Superior temporal gyrus (tissue), 1 donor: ENCODE measurements around the gene ACAP3.

Source experiments
- DNase-seq: peaks from one replicate; pipeline ENCODE4 v3.0.0-alpha.2; 2016; ENCODE audit errors: extremely low spot score

Gene ACAP3

DNA sequence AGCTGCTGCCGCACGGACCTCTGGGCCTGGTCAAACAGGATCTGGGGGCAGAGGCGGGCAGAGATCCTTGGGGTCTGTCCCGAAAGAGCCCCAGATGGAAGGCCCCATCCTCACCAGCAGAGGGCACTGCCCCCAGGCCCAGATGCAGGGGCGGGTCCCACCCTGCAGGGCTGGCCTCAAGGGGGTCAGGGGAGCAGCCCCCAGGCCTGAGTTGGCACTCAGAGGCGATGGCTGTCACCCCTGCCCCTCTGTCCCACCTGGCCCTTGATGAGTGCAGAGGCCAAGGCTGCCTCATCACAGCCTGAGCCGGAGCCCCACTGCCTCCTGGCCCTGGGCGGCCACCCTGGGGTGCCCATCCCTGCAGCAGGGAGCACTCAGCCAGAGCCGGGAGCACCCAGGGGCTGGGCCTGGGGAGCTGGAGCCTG is 5.7 kb downstream of the ACAP3 start:
- DNase-seq = no peak

DNA sequence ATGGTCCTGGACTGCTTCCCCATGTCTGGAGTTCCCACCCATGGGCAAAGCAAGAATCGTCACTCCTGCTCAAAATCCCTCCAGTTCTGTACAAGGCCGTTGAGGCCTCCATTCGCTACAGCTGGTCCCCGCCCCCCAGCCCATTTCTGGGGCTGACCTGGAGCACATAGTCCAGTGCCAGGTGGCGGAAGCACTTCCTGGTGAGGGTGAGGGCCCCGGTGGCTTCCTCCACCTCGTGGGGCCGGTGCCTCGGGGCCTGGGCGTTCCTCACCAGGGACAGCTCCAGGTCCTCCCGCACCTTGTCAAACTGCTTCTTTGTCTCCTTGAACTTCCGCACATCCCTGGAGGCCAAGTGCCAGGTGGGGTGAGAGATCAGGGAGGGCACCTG is 7.4 kb downstream of the ACAP3 start:
- no peak for DNase-seq

DNA sequence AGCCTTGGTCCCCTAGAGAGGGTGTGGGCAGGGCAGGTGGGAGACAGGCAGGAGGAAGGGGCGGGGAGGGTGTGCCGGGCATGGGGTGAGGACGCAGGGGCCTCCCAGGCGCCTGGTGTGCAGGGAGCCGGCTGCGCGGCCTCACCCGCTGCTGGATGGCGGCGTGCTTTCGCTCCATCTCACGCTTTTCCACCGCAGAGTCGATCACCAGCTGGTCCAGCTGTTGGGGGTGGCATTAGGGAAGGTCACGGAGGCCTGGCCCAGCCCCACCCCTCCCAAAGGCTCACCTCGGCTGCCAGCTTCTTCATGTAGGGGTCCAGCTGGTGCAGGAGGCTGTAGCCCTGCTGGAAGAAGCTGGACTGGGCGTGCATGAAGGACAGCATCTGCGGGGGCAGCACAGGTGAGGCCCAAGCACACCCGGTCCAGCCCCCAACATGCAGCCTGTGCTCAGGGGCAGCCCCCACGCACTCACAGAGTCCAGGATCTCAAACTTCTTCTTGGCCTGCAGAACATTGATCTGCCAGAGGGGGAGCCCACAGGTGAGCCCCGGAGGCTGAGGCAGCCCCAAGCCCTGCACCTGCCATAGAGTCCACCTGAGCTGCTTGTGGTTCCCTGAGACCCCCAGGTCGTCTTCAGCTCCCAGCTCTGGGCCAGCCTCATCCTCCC is 7.9 kb downstream of the ACAP3 start:
- DNase-seq = no peak

DNA sequence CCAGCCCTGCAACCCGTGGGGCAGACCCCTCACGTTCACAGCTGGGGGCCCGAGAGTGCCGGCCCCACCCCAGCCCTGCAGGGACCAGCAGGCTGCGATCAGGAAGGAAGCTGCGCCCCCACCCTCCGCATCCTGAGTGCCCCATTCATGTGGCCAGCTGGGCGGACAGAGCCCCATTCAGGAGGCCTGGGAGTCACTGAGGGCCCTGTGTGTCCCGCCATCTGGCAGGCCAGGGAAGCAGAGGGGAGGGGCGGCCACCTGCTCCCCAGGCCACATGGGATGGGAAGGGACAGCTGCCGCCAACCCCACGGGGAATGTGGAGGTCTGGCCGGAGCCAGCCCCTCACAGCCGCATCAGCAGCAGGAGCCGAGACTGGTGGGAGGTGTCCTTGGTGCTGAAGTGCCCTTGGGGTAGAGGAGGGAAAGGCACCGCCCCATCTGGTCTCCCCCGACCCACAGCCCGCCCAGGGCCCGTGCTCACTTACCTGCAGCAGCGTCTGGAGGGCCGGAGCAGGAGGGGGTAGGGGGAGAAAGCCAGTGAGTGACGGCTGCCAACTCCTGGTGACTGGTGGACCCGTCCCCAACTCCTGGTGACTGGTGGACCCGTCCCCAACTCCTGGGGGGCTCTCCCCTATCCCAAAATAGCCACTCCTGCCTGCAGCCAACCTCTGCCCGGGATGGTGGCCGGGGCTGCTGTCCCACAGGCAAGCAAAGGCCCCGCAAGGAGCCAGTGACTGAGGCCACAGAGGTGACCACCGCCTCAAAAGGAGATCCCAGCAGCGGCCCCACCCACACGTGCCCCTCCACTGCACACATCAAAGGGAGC is 8.7 kb downstream of the ACAP3 start:
- DNase-seq = peak; percentile 93

DNA sequence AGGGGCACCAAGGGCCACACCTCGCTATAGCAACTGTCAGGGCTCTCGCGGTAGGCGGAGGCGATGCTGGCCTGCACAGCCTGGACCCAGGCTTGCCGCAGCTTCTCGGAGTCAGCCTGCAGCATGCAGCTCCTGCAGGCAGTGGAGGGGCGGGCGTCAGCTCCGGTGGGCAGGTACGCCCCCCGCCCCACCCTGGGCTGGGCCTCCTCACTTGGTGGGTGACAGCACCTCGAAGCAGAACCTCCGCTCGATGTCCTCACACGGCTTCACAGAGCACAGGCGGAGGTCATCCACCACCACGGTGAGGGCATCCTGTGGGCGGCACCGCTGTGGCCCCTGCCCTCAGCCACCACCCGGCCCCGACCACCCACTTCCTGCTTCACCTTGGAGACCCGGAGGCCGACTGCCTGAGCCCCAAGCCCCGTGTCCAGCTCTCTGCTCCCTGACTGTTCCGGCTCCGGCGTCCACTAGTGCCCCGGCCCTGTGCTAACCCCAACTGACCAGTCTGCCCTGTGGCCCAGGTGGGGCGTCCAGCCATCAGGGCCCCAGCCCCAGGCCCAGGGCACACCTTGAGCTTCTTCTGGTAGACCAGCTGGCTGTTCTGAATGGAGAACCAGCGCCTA is 9.8 kb downstream of the ACAP3 start:
- no peak for DNase-seq

DNA sequence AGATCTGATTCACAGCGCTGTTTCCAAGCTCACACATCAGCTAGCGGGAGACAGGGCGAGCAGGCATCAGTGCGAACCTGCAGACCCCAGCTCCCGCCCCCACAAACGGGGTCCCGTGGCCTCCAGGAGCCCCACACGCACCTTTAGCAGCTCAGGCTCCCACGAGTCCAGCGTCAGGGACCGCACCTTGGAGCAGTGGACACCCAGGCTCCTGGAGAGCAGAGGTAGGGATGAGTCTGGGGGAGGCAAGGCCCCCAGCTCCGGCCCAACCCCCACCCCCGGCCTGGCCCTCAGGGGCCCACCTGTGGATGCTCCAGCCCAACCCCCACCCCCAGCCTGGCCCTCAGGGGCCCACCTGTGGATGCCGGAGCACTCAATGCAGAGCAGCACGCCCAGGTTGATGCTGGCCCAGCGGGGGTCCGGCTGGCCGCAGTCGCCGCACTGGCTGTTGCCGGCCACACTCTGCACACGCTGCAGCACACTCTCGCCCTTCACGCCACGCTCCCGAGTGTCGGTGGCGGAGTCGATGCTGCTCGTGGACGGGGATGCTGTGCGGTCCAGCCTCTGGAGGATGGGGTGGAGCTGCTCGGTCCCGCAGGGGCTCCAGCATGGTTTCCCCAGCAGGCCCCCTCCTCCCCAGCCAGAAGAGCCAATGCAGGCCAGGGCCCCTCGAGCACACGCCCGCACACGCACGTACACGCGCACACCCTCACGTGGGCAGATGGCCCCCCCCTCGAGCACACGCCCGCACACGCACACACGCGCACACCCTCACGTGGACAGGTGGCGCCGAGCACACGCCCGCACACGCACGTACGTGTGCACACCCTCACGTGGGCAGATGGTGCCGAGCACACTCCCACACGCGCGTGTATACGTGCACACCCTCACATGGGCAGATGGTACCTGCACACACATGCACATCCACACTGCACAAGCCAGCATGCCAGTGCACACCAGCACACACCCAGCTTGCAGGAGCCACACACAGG is 11.4 kb downstream of the ACAP3 start:
- no peak for DNase-seq

DNA sequence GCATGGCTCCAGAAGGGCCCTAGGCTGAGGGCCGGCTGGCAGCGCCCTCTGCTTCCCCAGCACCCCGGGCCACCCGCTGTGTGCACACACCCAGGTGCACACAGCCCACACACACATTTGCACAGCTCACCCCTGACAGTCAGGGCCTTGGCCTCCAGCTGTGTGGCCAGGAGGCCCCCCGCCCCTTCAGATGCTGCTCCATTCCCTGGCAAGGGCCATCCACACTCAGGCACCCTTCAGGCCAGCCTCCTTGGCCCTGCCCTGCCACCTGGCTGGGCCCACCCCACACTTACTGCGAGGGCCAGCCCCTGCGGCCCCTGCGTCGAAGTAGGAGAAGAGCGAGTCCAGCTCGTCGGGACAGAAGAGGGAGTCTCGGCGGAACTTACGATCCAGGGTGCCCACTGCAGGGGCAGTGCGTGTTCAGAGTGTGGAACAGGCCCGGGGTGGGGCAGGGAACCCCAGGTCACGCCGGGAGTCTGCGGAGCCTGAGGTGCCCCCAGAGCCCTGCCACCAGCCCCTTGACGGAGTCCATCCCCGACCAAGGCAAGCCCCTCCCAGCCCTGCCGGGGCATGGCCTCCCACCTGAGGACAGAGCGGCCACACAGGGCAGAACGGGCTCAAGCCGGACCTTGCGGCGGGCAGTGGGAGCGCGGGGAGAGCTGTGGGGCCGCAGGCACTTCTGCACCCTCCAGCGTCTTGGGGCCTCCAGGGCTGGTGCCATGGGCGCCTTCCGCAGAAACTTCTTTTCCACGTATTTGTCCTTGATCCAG is 12.4 kb downstream of the ACAP3 start:
- DNase-seq = no peak

DNA sequence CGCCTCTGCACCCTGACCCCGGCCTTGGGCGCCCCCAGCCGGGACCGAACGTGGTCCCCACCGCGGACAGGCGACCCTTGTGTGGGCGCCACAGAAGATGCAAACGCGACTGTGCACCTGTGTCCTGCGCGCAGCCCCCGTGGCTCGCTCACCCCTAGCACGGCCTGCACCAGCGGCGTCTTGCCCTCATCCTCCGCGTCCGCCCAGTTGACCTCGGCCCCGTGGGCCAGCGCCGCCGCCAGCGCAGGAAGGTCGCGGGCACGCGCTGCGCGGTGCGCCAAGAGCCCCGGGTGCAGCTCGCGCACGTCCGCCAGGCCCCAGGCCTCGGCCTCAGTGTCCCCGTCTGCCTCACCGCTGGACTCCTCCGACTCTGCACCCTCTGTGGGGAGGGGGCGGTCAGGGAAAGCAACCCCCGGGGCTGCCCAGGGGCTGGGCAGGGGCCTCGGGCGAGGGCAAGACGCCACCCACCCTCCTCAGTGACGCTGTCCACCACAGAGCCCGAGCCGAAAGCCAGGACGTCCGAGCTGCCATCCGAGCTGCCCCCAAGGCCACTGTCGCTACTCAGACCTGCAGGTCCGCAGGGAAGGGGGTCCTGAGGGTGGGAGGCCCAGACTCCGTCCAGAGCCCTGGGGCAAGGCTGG is 13.4 kb downstream of the ACAP3 start:
- DNase-seq = no peak

DNA sequence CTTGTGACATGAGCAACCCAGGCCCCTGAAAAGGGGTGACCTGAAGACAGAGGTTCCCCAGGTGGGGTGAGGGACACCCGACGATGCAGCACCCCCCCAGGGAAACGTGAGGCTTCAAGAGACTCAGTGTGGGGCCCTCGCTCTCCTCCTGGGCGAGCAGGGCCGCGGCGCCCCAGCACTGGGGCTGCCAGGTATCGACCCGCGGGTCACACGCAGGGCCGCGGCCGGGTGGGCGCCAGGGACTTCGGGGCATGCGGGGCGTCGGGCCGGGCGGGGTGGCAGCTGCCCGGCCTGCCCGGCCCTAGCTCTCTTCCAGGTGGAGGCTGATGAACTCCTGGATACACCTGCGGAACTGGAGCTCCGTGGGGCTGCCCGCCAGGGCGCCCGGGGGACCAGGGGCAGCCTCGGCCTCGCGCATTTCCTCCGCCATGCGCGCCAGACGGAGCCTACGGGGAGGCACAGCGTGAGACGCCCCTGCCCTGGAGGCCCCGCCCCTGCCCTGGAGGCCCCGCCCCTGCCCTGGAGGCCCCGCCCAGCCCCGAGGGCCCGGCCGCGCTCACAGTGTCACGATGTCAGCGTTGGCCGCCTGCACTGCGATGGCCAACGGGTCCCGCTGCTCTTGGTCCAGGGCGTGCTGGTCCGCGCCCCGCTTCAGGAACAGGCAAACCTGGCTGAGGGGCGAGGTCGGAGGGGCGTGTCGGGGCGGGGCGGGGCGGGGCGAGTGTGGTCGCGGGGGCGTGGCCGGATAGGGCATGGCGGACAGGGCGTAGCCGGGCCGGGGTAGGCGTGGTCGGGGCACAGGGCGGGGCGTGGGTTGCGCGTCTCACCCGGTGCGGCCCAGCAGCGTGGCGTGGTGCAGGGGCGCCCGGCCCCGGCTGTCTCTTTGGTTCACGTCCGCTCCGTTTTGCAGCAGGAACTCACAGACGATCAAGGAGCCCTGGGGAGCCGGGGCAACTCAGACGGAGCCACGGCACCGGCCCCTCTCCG is 14.2 kb downstream of the ACAP3 start:
- DNase-seq = no peak

DNA sequence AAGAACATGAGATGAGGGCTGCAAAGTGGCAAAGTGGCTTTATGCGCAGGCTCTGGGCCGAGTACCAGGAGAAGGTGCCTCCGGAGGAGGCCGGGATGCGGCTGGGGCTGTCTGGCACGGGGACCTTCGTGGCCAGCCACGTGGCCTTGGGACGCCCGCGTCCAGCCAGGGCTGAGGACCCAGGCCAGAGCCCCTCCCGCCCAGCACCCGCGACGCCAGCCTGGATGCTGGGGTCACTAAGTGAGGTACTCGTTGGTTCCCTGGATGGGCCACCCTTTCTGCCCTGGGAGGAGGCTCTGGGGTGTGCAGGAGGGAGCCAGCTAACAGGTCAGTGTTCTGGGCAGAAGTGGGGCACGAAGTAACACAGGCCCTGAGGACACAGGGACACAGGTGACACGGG is 14.9 kb downstream of the ACAP3 start:
- no peak for DNase-seq

DNA sequence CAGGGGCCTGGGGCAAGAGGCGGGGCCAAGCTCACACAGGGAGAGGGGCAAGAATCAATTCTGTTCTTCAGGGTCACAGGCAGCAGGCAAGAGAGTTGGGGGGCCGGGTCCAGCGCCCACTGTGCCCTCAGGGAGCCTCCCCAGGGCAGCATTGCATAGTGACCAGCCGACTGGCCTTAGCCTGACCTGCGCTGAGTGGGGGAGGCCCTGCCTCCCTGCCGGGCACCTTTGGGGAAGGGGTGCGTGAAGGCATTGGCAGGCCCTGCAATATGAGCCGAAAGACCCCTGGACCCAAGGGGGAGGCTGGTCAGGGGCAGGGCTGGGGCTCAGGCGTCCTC is 15.3 kb downstream of the ACAP3 start:
- no peak for DNase-seq

DNA sequence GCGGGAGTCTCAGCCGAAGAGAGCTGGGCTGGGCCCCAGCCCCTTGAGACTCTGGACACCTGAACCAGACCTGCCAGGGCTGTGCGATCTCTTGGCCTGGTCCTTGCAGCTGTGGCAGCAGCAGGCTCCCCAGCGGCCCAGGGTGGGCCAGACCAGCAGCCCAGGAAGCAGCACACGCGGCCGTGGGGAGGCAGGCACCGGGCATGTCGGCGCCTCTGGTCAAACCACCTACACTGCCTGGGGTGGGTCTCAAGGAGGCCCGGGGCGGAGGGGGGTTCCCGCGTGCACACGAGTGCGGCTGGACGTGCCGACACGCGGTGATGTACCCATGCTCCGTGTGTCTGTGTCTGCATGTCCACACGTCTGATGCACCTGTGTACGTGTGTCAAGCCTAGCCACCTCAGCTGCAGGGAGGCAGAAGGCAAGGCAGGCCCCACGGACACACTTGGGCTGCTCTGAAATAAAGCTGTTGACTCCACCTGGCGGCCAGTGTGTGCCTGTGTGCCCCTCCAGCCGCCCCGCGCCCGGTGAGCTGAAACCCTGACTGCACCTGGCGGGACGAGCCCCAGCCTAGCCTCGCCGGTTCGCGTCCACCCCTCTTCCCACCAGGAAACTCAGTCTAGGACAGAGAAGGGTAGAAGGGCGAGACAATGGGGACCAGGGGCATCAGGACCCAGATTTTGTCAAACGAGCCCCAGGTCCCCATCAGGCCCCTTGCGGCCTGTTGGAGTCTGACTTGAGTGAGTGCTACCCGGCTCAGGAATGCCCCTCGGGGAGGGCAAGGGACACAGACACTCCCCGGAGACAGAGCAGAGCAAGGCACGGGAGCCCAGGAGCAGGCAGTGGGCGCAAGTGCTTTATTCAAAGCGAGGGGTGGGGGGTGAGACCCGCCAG is 15.9 kb downstream of the ACAP3 start:
- no peak for DNase-seq

DNA sequence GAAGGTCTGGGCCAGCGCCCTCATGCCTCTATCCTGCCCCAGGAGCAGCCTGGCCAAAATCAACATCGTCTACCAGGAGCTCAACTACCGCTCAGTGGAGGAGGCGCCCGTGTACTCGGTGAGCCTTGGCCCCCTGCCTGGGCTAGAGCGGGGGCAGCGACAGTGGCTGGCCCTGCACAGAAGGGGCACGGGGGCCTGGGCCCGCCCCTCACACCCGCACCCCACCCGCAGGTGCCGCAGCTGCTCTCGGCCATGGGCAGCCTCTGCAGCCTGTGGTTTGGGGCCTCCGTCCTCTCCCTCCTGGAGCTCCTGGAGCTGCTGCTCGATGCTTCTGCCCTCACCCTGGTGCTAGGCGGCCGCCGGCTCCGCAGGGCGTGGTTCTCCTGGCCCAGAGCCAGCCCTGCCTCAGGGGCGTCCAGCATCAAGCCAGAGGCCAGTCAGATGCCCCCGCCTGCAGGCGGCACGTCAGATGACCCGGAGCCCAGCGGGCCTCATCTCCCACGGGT is 16.7 kb downstream of the ACAP3 start:
- DNase-seq = no peak

DNA sequence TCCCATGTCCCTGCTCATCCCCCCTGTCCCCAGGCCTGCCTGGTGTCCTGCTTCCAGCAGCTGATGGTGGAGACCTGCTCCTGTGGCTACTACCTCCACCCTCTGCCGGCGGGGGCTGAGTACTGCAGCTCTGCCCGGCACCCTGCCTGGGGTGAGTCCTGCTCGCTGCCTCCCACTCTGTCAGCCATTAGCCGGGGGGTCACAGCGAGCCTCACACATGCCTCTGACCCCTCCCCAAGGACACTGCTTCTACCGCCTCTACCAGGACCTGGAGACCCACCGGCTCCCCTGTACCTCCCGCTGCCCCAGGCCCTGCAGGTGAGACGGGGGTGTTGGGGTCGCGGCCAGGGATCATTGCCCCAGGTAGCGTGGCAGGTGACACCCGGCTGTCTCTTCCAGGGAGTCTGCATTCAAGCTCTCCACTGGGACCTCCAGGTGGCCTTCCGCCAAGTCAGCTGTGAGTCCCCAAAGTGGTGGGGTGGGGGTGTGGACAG is 17.4 kb downstream of the ACAP3 start:
- DNase-seq = no peak

DNA sequence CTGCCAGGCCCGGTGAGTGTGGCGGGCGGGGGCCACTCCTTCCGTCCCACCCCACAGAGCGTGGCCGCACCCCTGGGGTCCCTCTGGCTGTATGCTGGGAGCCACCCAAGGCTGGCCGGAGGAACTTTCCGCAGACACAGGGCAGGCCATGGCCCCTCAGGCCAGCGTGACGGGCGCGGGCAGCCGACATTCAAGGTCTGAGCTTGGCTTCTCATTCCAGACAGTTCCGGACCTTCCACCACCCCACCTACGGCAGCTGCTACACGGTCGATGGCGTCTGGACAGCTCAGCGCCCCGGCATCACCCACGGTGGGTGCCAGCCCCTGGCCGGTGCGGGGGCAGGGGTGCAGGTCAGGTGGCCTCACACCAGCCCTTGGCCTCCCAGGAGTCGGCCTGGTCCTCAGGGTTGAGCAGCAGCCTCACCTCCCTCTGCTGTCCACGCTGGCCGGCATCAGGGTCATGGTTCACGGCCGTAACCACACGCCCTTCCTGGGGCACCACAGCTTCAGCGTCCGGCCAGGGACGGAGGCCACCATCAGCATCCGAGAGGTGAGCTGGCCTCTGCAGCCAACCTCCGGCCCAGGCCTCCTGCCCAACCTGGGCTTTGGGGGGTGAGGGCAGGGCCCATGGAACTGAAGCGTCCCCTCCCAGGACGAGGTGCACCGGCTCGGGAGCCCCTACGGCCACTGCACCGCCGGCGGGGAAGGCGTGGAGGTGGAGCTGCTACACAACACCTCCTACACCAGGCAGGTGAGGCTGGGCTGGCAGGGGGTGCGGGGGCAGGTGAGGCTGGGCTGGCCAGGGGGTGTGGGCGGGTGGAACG is 20.2 kb downstream of the ACAP3 start:
- DNase-seq = no peak

DNA sequence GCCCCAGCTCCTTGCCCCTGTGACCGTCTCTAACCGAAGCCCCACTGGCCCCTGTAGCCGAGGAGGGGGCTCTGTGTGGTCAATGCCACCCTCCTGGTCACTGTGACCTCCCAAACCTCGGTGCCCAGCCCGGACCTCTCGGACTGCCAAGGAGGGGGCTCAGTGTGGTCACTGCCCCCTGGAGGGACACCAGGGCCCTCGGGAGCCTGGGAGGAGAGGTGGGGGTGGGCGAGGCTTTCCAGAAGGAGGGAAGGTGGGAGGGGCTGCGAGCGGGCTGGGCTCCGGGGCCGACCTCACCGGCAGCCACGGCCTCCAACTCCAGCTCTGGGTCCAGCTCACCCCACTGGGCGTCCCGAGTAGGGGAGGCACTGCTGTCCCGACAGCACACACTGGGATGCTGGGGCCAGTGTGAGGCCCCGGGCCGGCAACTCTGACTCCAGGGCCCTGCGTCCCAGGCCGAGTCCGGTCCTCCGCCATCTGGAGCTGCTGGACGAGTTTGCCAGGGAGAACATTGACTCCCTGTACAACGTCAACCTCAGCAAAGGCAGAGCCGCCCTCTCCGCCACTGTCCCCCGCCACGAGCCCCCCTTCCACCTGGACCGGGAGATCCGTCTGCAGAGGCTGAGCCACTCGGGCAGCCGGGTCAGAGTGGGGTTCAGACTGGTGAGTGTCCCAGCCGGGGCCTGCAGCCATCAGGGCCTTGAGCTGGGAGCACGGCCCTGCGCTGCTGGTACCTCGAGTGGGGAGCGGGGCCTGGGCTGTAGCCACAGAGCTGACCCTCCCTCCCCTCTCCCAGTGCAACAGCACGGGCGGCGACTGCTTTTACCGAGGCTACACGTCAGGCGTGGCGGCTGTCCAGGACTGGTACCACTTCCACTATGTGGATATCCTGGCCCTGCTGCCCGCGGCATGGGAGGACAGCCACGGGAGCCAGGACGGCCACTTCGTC is 21.1 kb downstream of the ACAP3 start:
- no peak for DNase-seq
